HG03097 (cell line): ENCODE data around the gene SRRM3.
"Not testable (repeated sequence)": the region's sequence is repeated elsewhere in the genome, so short reads cannot be mapped to it uniquely, and the experiment has no call there.

Source experiments
- ATAC-seq: cut with Tn5 transposase; IDR thresholded peaks from one replicate; pipeline ENCODE4 v1.9.1; 2021; ENCODE audit not compliant: unreplicated experiment, low FRiP score

SRRM3 gene

DNA sequence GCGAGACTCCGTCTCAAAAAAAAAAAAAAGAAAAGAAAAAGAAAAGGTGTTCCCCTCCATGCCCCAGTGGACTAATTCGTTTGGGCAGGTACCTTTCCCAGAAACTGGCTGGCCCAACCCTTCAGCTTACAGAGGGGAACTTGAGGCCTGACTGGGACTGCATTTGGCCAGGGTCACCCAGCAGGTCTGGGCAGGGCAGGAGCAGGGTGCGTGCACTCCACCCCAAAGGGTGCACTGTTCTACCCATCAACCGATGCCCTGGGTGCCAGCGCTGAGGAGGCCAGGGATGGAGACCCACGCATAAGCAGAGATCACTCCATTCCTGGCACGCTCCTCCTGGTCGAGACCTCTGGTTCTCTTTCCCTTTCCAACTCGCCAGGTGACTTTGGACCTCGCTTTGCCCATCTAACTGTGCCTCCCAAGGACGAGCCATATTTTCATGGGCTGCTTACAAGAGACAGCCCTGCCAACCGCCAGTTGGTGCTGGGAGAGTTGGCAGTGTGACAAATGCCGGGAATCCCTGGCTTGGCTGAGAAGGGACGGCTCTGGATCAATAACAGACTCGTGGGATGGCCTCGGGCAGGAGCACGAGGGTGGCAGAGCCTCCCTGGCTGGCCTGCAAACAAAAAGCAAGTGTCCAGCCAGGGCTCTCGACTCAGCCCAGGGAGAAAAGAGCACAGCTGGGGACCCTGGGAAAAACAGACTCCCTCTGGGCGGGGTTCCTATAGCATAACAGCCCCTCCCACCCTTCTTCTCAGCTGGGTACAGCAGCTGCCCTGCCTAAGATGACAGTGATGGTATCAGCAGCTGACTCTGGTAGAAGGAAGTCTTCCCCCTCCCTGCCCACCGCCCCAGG, 108.6 kb downstream of the SRRM3 start:
- no peak for ATAC-seq

DNA sequence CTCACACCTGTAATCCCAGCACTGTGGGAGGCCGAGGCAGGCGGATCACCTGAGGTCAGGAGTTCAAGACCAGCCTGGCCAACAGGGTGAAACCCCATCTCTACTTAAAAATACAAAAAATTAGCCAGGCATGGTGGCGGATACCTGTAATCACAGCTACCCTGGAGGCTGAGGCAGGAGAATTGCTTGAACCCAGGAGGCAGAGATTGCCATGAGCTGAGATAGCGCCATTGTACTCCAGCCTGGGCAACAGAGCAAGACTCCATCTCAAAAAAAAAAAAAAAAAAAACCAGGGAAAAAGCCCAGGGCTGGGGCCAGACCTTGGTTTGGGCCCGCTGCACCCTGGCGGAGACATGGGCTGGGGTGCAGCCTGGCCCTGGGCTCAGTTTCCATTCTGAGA, 110.1 kb downstream of the SRRM3 start:
- not testable (repeated sequence) for ATAC-seq

DNA sequence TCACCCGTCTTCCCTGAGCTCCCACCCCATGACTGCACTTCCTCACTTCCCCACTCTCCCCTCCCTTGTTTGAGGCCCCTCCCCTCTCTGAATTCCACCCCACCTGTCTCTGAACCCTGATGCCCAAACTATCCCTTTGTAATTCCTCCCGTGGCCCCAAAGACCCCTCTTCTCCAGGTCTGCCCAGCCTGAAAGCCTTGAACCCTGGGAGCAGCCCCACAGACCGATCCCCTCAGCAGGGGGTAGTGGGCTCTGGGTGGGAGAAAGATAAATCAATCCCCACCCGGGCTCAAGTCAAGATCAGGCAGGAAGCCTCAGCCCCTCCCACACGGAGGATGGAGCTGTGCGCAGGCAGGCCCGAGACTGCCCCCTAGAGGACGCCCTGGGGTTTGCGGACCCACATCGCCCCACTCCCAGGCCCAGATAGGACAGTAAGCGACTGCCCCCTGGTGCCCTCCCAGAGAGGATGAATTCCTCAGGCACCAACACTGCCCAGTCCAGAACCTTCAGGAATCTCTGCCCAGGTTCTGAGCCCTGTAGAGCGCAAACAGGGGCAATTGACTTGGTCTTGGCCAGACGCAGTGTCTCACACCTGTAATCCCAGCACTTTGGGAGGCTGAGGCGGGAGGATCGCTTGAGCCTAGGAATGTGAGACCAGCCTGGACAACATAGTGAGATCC, 112.5 kb downstream of the SRRM3 start:
- peak; percentile 44 for ATAC-seq

DNA sequence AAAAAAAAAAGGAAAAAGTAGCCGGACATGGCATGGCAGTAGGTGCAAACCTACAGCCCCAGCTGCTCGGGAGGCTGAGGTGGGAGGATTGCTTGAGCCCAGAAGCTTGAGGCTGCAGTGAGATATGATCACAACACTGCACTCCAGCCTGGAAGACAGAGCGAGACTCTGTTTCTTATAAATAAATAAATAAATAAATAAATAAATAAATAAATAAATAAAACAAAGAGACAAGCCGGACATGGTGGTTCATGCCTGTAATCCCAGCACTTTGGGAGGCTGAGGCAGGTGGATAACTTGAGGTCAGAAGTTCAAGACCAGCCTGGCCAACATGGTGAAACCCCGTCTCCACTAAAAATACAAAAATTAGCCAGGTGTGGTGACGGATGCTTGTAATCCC, 113.0 kb downstream of the SRRM3 start:
- ATAC-seq: not testable (repeated sequence)

DNA sequence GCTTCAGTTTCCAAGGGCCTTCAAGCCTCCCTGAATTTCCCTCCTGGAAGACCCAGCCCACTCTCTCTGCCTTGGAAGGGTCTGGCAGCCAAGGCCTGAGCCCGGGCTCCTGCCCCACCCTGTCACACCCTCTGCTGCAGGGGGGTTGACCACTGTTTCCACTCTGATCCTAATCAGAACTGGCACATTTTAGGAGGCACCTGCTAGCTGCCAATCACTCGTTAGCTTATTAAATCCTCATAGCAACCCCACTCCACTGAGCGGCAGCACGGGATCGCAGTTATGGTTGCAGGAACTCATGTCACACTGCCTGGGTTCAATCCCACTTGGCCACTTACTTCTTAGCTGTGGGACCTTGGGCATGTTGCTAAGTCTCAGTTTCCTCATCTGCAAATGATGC, 113.7 kb downstream of the SRRM3 start:
- ATAC-seq: no peak

DNA sequence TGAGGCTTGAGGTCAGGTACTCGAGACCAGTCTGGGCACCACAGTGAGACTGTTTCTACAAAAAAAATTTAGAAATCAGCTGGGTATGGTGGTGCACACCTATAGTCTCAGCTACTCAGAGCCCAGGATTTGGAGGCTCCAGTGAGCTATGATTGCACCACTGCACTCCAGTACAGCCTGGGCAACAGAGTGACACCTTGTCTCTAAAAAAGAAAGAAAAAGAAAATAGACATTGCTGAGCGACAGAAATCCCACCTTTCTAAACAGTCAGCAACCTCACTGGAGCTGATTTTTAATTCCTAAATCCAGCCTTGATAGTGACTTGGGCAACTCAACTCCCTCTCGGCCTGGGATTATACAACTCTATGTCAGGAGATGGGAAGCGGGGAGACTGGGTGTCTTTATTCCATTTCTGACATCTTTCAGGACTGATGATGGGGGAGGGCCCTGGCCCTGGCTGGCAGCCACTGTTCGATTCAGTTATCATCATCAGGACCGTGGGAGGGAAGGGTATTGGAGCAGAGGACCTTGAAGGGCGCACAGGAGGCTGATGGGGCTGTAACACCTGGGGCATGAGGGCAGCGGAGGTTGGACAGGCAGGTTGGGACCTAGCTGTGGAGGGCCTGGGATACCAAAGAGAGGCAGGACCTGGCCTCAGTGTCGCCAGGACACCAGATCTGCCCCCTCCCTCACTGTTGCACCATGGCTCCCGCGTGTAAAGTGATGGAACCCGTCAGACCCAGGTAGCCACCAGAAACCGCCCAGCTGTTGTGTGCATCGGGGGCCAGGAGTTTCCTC, 115.5 kb downstream of the SRRM3 start:
- ATAC-seq: no peak

DNA sequence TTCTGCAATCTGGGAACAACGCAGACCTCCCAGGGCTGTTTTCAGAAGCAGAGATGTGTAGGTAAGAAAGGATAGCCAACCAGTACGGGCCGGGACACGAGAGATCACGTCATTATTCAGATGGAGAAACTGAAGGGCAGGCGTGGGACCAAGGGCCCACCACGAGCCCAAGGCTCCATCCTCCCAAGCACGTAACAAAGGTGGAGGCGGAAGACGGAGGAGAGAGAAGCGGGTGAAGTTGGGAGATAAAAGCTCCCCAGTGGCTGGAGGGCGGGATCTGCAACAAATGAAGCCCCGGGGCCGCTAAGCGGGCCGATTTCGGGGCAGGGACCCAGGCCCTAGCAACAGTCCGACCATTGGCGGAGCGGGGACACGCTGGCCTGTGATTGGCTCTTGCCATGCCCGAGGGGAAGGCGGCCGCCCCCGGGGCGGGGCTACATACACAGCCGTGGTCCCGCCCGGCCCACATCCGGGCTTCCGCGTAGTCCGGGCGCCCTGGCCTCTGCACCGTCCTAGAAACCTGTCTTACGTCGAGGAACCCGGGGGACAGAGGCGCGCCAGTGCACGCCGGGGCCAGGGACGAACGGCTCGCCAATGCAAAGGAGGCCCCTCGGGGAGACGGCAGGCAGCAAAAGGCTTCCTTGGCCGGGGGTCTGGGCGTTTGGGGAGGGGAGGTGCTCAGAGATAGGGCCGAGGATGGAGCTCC, 116.2 kb downstream of the SRRM3 start:
- peak; percentile 93 for ATAC-seq

DNA sequence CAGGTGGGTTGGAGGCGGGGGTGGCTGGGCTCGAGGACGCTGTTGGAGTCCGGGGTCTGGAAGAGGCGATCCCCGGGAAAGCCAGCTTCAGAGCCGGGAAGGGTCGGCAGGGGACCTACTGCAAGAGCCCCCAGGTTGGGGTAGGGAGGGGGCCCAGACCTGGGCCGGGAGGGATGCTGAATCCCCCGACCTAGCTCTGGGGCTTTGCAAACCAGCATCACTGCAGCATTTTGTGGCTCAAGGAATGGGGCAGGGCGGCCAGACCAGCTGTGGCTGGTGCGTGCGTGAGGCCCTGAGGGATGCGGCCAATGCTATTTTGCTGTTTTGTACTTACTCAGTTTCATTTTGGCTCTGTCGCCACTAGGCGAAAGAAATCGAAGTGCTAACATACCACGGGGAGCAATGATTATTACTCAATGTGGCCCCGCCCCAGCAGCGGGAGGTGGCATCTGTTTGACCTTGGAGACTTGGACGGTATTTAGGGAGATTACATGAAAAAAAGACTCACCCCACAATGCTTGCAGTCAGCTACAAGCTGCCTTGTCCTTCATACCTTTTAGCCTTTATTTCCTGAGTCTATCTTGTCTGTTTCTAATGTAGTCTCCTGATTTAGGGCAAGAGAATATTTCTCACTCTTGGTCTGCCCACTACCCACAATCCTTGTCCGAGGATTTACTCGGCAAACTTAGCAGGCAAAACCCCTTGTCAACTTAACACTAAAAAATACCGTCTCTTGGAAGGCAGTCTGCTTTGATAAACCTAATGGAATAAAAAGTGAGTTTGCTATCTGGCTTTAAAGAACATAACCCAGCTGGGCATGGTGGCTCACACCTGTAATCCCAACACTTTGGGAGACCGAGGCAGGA, 117.0 kb downstream of the SRRM3 start:
- ATAC-seq: peak; percentile 40

DNA sequence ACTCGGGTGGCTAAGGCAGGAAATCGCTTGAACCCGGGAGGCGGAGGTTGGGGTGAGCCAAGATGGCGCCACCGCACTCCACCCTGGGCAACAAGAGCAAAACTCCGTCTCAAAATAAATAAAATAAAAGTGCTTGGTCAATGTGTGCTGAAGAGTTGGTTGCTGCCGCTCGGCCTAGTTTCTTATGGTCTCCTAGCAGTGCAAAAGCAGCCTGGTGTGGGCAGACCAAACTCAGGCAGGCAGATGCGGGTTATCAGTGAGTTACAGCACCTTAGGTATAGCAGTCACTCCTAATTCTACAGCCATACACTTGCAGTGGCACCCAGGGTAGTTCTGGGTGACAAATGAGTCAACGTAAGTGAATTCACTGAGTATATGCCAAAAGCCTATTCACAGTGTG, 123.4 kb downstream of the SRRM3 start:
- ATAC-seq: no peak

DNA sequence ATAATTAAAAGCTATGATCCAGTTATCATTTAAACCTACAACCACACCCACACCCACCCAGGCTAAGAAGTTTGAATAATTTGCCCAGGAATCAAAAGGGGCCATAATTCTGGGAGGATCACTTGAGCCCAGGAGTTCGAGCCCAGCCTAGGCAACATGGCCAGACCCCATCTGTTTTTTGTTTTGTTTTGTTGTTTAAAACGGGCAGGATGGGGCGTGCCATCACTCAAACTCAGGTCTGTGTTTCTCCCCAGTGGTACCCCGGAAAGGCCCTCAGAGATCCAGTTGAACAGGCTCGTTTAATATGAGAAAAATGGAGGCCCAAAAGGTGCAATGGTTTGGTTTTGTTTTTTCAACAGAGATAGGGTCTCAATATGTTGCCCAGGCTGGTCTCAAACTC, 124.1 kb downstream of the SRRM3 start:
- no peak for ATAC-seq

DNA sequence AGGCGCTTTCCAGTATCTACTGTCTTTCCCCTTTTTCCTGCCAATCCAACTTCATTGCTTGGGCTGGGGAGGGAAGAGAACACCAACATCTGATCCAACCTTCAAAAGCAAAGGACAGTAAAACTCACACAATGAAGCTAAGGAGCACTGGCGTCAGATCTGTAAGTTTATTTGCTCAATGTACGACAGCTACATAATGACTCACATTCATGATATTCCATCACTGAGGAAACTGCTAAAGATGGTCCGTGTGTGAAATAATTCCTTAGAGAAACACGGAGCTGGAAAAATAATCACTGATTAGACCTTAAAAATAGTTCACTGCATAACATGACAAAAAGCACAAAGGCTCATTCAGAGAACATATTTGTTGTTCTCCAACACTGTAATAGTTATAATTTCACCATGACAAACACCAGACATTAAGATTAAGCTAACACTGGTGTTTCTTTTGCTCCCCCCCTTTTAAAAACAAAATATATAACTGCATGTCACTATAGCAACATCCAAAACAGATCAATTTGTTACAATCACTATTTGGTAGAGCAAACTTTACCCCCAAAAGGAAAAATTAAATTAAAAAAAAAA, 125.0 kb downstream of the SRRM3 start:
- no peak for ATAC-seq

DNA sequence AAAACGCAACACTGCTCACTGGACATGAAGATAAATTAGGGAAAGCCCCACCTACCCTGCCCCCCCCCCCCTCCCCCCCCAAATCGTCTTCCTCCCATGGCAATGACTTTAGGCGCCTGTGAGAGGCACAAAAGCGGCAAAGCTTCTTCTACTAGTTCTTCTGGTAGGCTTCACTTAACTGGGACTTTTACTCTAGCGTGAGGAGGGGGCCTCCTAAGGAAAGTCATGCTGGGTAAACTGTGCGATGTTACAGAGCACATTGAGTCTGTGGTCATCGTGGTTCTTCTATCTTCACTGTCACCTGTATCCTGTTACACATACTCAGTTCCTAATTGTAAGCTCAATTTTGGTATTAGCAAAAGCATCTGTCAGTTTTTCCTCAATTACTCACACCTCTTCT, 125.9 kb downstream of the SRRM3 start:
- no peak for ATAC-seq

DNA sequence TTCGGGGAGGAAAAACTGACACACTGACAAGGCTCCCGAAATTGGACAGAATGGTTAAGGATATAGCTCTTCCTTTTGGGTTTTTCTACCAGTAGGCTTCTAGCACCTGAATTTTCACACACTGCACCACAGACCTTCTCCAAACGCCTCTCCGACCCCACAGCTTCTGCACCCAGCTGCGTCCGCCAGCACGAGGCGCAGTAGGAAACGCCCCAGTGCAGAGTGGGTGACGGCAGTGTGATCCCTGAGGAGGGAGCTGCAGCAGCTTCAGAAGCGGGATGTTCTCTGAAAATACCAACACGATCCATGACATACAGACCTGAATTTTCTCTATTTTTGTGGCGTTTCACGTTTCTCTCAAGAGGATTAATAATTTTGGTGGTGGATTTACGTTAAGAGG, 126.7 kb downstream of the SRRM3 start:
- ATAC-seq: no peak

DNA sequence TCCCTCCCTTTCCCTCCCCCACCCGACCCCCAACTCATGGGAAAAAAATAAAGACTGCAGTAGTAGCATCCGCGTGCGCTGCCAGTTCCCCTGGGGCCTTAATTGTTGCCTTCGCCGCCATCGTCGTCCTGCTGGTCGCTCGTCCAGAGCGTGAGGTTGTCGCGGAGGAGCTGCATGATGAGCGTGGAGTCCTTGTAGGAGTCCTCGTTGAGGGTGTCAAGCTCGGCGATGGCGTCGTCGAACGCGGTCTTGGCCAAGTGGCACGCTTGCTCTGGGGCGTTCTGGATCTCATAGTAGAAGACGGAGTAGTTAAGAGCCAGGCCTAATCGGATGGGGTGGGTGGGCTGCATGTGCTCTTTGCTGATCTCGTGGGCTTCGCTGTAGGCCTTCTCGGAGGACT, 127.8 kb downstream of the SRRM3 start:
- no peak for ATAC-seq

DNA sequence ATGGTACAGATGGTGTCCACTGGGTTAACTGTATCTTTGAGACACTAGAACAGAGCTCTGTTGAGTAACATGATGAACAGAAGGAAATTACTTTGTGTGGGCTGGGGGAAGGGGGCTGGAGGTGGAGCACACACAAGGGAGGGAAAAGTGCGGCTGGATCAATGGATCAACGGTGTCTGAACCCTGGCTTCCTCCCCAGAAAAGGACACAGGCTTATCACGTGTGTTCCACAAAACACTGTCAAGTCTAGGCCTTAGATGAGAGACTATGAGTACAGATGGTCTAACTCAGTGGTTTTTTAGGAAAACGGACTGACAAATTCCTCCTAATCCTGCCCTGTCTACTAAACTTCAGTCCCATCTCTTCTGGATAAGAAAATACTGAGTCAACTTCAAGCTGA, 128.6 kb downstream of the SRRM3 start:
- no peak for ATAC-seq

DNA sequence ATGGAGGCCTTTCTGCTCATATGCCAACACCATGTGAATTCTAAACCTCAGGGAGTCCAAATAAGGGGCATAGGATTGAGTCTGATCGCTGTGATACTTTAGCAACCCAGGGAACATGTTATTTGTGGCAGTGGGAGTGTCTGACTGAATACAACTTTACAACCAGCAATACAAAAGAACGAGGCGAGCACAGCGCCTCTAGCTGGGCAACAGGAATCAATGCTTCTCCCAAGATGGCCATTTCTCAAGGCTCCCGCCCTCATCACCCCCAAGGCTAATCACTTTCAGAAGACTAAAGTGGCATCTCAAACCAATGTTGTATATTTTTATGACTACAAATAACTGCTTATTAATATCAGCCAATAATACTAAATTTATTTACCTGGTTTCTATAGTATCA, 129.0 kb downstream of the SRRM3 start:
- no peak for ATAC-seq

DNA sequence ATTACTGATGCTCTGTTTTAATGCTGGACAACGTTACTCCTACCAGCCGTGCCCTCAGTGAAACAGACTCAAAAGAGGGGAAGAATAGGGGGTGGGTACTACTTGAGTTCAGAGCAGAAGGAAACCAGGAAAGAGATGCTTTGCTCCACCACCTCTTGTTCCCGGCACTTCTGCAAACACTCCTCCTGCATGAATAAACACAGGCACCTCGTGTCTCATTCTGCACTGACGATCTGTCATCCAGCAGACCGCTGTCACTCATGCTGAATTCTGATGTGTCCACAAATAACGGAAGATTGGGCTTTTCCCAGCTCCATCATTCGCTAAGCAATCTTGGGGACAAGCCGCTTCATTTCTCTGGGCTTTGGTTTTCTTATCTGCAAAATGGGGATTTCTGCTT, 130.4 kb downstream of the SRRM3 start:
- no peak for ATAC-seq

DNA sequence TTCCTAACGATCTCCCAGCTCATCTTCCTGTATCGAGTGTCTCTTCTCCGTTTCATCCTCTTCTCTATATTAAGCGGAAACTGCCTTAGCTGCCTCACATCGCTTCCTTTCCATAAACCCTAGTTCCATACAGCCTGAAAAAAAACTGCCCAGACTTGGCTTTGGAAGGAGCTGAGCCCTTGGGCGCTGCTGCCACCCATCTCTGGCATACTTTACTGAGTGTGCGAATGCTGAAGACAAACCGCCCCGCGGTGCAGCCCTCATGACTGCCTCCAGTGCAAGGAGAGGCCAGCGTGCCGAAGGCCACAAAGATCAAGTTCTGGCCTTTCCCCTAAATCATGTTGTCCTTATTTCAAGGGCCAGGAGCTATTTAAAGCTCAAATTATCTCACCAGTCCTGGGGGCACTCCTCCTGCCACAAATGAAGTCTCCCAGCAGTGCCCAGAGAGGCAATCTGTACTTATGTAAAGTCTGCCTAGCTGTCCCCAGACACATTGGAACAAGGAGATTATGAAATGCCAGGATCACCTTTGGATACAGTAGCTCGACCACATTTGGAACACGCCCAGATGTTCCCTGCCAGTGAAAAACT, 131.9 kb downstream of the SRRM3 start:
- no peak for ATAC-seq

DNA sequence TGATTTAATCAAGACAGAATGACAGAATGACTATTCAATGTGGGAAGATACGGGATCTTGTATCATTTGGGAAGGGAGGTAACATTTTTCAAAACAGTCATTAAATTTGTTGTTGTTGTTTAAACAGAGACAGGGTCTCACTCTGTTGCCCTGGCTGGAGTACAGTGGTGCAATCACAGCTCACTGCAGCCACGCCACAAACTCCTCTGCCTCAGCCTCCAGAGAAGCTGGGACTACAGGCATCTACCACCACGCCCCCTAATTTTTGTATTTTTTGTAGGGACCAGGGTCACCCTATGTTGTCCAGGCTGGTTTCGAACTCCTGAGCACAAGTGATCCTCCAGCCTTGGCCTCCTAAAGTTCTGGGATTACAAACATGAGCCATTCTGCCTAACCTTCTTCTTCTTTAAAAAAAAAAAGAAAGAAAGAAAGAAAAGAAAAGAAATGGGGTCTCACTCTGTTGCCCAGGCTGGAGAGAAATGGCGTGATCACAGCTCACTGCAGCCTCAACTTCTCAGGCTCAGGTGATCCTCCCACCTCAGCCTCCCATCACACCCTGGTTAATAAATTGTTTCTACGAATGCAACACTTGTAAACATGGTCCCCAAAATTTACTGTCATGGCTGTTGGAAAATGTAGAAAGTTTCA, 132.7 kb downstream of the SRRM3 start:
- no peak for ATAC-seq
